Right ventricle myocardium superior (tissue), 1 donor: ENCODE results near the gene STK39. TPM values are rescaled to one million over a fixed set of nuclear protein-coding genes. Genes with fewer than 3 reads are reported as not detected.

Experiments used
- ATAC-seq: fragments of 200-7000 bp; cut with Tn5 transposase; one replicate; pipeline ENCODE4 v1.9.1; 2020; ENCODE audit warnings: mild to moderate bottlenecking; ENCODE audit not compliant: poor library complexity
- DNase-seq: peaks from one replicate; pipeline ENCODE4 v3.0.0-alpha.2; 2020
- intact Hi-C: fragments of 100-400 bp; cut with DNase I; formaldehyde crosslinking; loops from one replicate; pipeline ENCODE4 v1.11.2; 2022
- total RNA-seq: library from RNA; stranded (reverse); fragmentation: NEBNext Ultra II Directional; extraction: Animal tissue kit (Norgen Biotek cat#: 25700); gene quantifications from one replicate; pipeline ENCODE4 v1.2.1, GENCODE V29; 2021
- donor health status: DM: no; HTN: yes; CAD: no; lungs with severe emphysema.

STK39 gene
- total RNA-seq, 1 donor from 2014 or later = 16.9 TPM

- intact Hi-C loops = no loop called here
- no peak for DNase-seq
These were observed 97.4 kb downstream of the STK39 start for GRCh38 chr2:168149986-168150385.

GRCh38 chr2:168149150-168149974, 98.0 kb downstream of the STK39 start:
- DNase-seq (no peak), ATAC-seq (no peak)
- intact Hi-C loops = no loop called here

More at GRCh38 chr2:168149986-168150385, 97.4 kb downstream of the STK39 start:
- no peak for ATAC-seq

GRCh38 chr2:168147830-168148794, 99.3 kb downstream of the STK39 start:
- DNase-seq = no peak
- ATAC-seq = no peak
- intact Hi-C loops = no loop called here

- DNase-seq = no peak
- no peak for ATAC-seq
- intact Hi-C loops = no loop called here
These were observed 100.2 kb downstream of the STK39 start for GRCh38 chr2:168146892-168147810.

- no peak for DNase-seq
- intact Hi-C loops = no loop called here
These were observed 101.7 kb downstream of the STK39 start for GRCh38 chr2:168145426-168146310.

GRCh38 chr2:168145011-168145410, 102.4 kb downstream of the STK39 start:
- intact Hi-C loops = no loop called here
- ATAC-seq = no peak
- DNase-seq = no peak

More at GRCh38 chr2:168145426-168146310, 101.7 kb downstream of the STK39 start:
- ATAC-seq = peak; percentile 58

- ATAC-seq (no peak), DNase-seq (no peak)
- intact Hi-C loops = no loop called here
These were observed 103.6 kb downstream of the STK39 start for GRCh38 chr2:168143813-168144212.

- intact Hi-C loops = no loop called here
- ATAC-seq = no peak
- DNase-seq = no peak
These were observed 106.5 kb downstream of the STK39 start for GRCh38 chr2:168140892-168141291.

GRCh38 chr2:168139852-168140251, 107.5 kb downstream of the STK39 start:
- intact Hi-C loops = loop anchor here (10.0 kb wide), 1 partner anchor 105 kb away; the partner anchor contains the start of gene STK39
- no peak for ATAC-seq

GRCh38 chr2:168138901-168139300, 108.5 kb downstream of the STK39 start:
- intact Hi-C loops = loop anchor here (10.0 kb wide), 1 partner anchor 106 kb away; the partner anchor contains the start of gene STK39
- ATAC-seq = no peak
- DNase-seq = no peak

More at GRCh38 chr2:168139852-168140251, 107.5 kb downstream of the STK39 start:
- no peak for DNase-seq

- DNase-seq = peak; percentile 44
- intact Hi-C loops = loop anchor here (10.0 kb wide), 1 partner anchor 106 kb away; the partner anchor contains the start of gene STK39
These were observed 109.0 kb downstream of the STK39 start for GRCh38 chr2:168138374-168138773.

GRCh38 chr2:168137510-168138180, 109.8 kb downstream of the STK39 start:
- intact Hi-C loops = loop anchor here (10.0 kb wide), 1 partner anchor 107 kb away; the partner anchor contains the start of gene STK39
- peak; percentile 48 for ATAC-seq
- DNase-seq = no peak

More at GRCh38 chr2:168138374-168138773, 109.0 kb downstream of the STK39 start:
- peak; percentile 64 for ATAC-seq

- ATAC-seq (no peak), DNase-seq (no peak)
- intact Hi-C loops = loop anchor here (10.0 kb wide), 1 partner anchor 108 kb away; the partner anchor contains the start of gene STK39
These were observed 110.9 kb downstream of the STK39 start for GRCh38 chr2:168136392-168136977.

- no peak for DNase-seq
- intact Hi-C loops = loop anchor here (10.0 kb wide), 1 partner anchor 109 kb away; the partner anchor contains the start of gene STK39
- no peak for ATAC-seq
These were observed 111.8 kb downstream of the STK39 start for GRCh38 chr2:168135630-168136029.

GRCh38 chr2:168135121-168135520, 112.3 kb downstream of the STK39 start:
- intact Hi-C loops = loop anchor here (10.0 kb wide), 1 partner anchor 110 kb away; the partner anchor contains the start of gene STK39
- DNase-seq (no peak), ATAC-seq (no peak)

GRCh38 chr2:168134485-168134884, 112.9 kb downstream of the STK39 start:
- DNase-seq = no peak
- intact Hi-C loops = loop anchor here (10.0 kb wide), 1 partner anchor 110 kb away; the partner anchor contains the start of gene STK39
- no peak for ATAC-seq
